ENCODE measurements around the gene TRAPPC2L. TPM values are rescaled to one million over a fixed set of nuclear protein-coding genes. Genes with fewer than 3 reads are reported as not detected.

The TRAPPC2L gene
- total and polyA plus RNA-seq, 2 of the 13 experiments (the other 11 are each of a cell fraction or from before 2014, with no cell fraction given): 96.3 to 107 TPM

DNA sequence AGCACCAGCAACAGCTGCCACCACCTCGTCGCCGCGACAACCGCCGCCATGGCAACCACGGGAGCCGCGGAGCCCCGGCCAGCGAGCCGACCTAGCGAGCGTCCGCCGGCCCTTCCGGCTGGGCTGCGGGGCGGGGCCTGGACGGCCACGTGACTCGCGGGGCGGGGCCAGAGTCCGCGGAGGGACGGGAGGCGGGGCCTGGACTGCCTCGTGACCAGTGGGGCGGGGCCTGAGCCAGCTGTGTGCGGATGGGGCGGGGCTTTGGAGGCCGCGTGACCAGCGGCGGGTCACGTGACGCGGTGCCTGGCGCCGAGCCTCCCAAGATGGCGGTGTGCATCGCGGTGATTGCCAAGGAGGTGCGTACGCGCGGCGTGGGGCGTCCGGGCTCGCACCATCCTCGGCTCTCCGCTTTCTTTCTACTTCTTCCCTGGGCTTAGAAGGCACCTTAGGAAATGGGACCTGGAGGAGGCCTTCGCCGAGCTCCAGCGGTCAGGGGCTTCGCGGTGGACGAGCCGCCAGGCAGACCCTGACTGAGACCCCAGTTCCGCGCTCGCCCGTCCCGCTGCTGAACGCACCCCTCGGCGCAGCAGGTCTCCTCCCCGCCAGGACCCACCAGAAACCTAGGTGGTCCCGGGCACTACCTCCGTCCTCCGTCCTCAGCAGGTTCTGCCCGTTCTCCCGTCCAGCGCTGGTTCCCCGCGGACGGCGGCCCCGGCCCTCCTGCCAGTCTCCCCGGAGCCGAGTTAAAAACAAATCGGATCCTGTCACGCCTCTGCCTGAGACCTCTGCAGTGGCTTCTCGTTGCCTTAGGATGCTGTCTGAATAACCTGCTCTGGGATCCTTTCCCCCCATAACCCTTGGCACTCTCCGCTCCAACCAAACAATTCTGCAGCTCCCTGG is at the start of gene TRAPPC2L, which contains the start of gene GALNS (continued):
- peak; percentile 39 for TF ChIP-seq IKZF4 (CRISPR knock-in tag; IDR thresholded peaks at IDR 0.05; ENCODE audit: borderline replicate concordance, low read depth, not compliant biosample characterization)
- 0 out of 2 replicates have a peak, but pooled peaks have one; percentile 59 for TF ChIP-seq ZSCAN31 (CRISPR knock-in tag; IDR thresholded peaks at IDR 0.05; ENCODE audit: low read depth)
- no peak for TF ChIP-seq SMYD3 (CRISPR knock-in tag; IDR thresholded peaks at IDR 0.05)
- no peak for TF ChIP-seq HNRNPL (IDR thresholded peaks at IDR 0.05; ENCODE audit: low read depth, low read length)
- TF ChIP-seq, protein P1, sequence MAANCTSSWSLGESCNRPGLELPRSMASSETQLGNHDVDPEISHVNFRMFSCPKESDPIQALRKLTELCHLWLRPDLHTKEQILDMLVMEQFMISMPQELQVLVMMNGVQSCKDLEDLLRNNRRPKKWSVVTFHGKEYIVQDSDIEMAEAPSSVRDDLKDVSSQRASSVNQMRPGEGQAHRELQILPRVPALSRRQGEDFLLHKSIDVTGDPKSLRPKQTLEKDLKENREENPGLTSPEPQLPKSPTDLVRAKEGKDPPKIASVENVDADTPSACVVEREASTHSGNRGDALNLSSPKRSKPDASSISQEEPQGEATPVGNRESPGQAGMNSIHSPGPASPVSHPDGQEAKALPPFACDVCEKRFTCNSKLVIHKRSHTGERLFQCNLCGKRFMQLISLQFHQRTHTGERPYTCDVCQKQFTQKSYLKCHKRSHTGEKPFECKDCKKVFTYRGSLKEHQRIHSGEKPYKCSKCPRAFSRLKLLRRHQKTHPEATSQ (CRISPR knock-in tag; IDR thresholded peaks at IDR 0.05; ENCODE audit: borderline replicate concordance): no peak
- peak; percentile 40; the same call in 1 of the 2 replicates for TF ChIP-seq ZNF510 (CRISPR knock-in tag; IDR thresholded peaks at IDR 0.05; ENCODE audit: low read depth)
- TF ChIP-seq ZNF331 (CRISPR knock-in tag; IDR thresholded peaks at IDR 0.05): no peak; the same call in 1 of the 2 replicates
- TF ChIP-seq ZNF224 (CRISPR knock-in tag; IDR thresholded peaks at IDR 0.05): no peak
- TF ChIP-seq NFE2L2 (IDR thresholded peaks at IDR 0.05; ENCODE audit: low read length): no peak
- TF ChIP-seq, protein P2, sequence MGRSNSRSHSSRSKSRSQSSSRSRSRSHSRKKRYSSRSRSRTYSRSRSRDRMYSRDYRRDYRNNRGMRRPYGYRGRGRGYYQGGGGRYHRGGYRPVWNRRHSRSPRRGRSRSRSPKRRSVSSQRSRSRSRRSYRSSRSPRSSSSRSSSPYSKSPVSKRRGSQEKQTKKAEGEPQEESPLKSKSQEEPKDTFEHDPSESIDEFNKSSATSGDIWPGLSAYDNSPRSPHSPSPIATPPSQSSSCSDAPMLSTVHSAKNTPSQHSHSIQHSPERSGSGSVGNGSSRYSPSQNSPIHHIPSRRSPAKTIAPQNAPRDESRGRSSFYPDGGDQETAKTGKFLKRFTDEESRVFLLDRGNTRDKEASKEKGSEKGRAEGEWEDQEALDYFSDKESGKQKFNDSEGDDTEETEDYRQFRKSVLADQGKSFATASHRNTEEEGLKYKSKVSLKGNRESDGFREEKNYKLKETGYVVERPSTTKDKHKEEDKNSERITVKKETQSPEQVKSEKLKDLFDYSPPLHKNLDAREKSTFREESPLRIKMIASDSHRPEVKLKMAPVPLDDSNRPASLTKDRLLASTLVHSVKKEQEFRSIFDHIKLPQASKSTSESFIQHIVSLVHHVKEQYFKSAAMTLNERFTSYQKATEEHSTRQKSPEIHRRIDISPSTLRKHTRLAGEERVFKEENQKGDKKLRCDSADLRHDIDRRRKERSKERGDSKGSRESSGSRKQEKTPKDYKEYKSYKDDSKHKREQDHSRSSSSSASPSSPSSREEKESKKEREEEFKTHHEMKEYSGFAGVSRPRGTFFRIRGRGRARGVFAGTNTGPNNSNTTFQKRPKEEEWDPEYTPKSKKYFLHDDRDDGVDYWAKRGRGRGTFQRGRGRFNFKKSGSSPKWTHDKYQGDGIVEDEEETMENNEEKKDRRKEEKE (IDR thresholded peaks at IDR 0.05): no peak
- 0 out of 2 replicates have a peak, but pooled peaks have one; percentile 28 for TF ChIP-seq PCBP1 (IDR thresholded peaks at IDR 0.05; ENCODE audit: borderline replicate concordance, low read depth, low read length)
- TF ChIP-seq, protein P3, sequence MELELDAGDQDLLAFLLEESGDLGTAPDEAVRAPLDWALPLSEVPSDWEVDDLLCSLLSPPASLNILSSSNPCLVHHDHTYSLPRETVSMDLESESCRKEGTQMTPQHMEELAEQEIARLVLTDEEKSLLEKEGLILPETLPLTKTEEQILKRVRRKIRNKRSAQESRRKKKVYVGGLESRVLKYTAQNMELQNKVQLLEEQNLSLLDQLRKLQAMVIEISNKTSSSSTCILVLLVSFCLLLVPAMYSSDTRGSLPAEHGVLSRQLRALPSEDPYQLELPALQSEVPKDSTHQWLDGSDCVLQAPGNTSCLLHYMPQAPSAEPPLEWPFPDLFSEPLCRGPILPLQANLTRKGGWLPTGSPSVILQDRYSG (CRISPR knock-in tag; IDR thresholded peaks at IDR 0.05): no peak
- TF ChIP-seq, protein P4, sequence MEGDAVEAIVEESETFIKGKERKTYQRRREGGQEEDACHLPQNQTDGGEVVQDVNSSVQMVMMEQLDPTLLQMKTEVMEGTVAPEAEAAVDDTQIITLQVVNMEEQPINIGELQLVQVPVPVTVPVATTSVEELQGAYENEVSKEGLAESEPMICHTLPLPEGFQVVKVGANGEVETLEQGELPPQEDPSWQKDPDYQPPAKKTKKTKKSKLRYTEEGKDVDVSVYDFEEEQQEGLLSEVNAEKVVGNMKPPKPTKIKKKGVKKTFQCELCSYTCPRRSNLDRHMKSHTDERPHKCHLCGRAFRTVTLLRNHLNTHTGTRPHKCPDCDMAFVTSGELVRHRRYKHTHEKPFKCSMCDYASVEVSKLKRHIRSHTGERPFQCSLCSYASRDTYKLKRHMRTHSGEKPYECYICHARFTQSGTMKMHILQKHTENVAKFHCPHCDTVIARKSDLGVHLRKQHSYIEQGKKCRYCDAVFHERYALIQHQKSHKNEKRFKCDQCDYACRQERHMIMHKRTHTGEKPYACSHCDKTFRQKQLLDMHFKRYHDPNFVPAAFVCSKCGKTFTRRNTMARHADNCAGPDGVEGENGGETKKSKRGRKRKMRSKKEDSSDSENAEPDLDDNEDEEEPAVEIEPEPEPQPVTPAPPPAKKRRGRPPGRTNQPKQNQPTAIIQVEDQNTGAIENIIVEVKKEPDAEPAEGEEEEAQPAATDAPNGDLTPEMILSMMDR (CRISPR knock-in tag; IDR thresholded peaks at IDR 0.05): no peak
- TF ChIP-seq PAX8 (CRISPR knock-in tag; IDR thresholded peaks at IDR 0.05; ENCODE audit: borderline replicate concordance): no peak; the same call in 1 of the 2 replicates
- TF ChIP-seq, protein P5, sequence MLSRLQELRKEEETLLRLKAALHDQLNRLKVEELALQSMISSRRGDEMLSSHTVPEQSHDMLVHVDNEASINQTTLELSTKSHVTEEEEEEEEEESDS (CRISPR knock-in tag; IDR thresholded peaks at IDR 0.05; ENCODE audit: borderline replicate concordance): no peak
- no peak; the same call in 1 of the 2 replicates for TF ChIP-seq RELA (CRISPR knock-in tag; IDR thresholded peaks at IDR 0.05)
- TF ChIP-seq ZMYM2 (CRISPR knock-in tag; IDR thresholded peaks at IDR 0.05): no peak; the same call in 1 of the 2 replicates
- TF ChIP-seq GABPB1 (CRISPR knock-in tag; IDR thresholded peaks at IDR 0.05): peak; percentile 90
- TF ChIP-seq, protein P6, sequence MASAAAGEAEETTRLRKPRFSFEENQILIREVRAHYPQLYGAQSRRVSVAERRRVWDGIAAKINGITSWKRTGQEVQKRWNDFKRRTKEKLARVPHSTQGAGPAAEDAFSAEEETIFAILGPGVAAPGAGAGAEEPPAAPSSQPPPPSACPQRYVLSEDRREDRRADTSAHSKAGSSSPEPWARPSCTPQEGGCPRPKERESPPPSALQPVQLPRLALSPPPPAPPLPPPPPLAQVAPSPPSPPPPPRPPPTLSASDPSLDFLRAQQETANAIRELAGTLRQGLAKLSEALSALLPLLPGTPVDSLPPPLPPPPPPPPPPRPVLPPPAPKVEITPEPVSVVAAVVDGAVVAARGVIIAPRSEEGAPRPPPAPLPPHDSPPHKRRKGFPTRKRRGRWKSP (CRISPR knock-in tag; IDR thresholded peaks at IDR 0.05): no peak
- peak; percentile 34 for TF ChIP-seq ZFP90 (CRISPR knock-in tag; IDR thresholded peaks at IDR 0.05; ENCODE audit: borderline replicate concordance)

Measured in HepG2 (cell line).